MV-4-11 (cell line): ENCODE data around the gene BORCS5.

Experiments
- DNase-seq: peaks from one replicate; lab custom pipeline; 2025; lab: John Stamatoyannopoulos, UW

BORCS5 gene

DNA sequence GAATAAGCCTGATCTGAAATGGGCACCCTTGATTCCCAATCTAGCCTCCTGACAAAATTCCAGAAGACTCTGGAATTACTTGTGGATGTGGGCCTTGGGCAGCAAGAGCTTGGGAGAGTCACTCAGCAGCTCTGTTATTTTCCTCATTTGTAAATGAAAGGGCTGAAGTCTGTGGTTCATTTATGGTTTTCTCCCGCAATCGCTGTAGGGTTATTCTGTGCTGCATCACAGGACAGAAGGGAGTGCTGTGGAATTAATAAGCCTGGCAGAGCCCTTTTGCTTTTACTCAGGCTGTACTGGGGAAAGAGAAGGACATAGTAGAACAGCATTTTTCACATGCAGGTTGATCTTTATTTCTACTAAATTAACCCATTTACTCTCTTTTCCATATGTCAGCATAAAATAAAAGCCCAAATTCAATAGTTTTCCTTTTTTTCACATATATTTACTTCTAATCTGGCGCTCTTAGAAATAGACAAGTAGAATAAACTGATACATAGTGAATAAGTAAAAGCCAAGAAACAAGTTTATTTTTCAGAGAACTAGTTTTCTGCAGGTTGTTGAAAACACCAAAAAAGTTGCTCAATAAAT lies 156.6 kb downstream of the BORCS5 start:
- DNase-seq: no peak

DNA sequence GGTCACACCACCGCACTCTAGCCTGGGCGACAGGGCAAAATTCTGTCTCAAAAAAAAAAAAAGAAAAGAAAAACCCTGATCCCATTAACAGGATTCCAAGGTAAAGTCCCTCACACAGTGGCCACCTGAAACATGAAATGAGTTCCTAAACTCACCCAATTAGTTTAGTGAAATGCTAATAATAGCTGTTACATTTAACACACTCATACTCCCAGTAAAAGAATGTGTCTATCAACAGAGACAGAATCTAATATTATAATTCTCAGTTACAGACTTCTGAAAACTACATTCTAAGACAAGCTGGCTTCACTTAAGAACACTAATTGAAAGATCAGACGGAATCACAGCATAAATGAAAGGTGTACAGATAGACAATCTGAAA lies 161.6 kb downstream of the BORCS5 start:
- no peak for DNase-seq

DNA sequence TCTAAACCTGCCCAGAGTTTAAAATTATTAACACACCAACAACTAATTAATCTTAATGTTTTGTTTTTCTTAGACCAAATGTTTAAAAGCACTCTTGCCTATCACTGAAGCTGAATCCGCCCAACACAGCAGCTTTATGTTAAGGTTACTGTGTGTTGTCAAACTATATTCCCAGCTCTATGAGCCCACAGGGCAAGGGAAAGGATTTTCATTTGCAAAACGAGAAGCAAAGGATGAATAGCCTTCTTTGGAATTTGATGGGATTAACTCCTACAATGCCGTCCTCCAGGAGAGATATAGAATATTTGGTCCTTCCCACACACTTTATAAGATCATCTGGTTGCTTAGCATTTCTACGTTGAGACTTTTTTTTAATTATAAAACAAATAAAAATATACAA lies 162.0 kb downstream of the BORCS5 start:
- DNase-seq: no peak
